Measurements from ENCODE around the gene SLC8A3.

The SLC8A3 gene

GRCh38 chr14:70148351-70148750, 40.4 kb downstream of the SLC8A3 start:
- Histone ChIP-seq H3K9me3 (no peaks in the 10 kb centered on the region), H3K4me3 (ENCODE audit: low read depth in 1 of 2, low read length in 1 of 2) (no peak overlapping the region), H3K36me3 (no peaks in the 10 kb centered on the region), H3K4me1 (ENCODE audit: control insufficient read depth in 1 of 2, insufficient read depth in 1 of 2, low read depth in 1 of 2, low read length in 1 of 2) (no peaks in the 10 kb centered on the region), H3K27ac (no peak overlapping the region), H3K27me3 (no peaks in the 10 kb centered on the region)
- TF ChIP-seq CTCF (IDR thresholded peaks at IDR 0.05) = no peak

- H3K27ac ChIP-seq = no peak overlapping the region
- H3K36me3 ChIP-seq = no peaks in the 10 kb centered on the region
- H3K27me3 ChIP-seq = no peaks in the 10 kb centered on the region
- H3K4me3 ChIP-seq (ENCODE audit: low read depth in 1 of 2, low read length in 1 of 2) = no peak overlapping the region
- H3K4me1 ChIP-seq (ENCODE audit: control insufficient read depth in 1 of 2, insufficient read depth in 1 of 2, low read depth in 1 of 2, low read length in 1 of 2) = no peaks in the 10 kb centered on the region
- H3K9me3 ChIP-seq = no peaks in the 10 kb centered on the region
- TF ChIP-seq CTCF (IDR thresholded peaks at IDR 0.05) = no peak
These were observed 44.7 kb downstream of the SLC8A3 start for GRCh38 chr14:70144046-70144445.

GRCh38 chr14:70143306-70143705, 45.4 kb downstream of the SLC8A3 start:
- TF ChIP-seq CTCF (IDR thresholded peaks at IDR 0.05) = no peak
- H3K4me3 ChIP-seq (ENCODE audit: low read depth in 1 of 2, low read length in 1 of 2) = no peak overlapping the region

DNA sequence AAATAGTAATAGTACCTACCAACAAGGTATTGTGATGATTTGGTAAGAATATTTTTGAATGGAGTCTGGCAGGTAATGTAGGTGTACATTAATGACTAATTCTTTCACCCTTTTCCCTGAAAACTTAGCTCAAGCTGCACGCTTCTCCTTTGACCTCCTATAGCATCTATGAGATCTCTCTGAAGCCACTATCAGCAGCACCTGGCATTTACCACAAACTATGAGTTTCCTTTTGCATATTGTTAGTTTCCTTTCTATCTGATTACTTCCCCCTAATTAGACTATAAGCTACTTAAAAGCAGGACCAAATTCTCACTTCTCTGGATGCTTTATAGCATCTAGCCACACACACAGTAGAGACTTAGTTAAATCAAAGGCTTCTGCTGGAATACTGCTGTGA, 48.1 kb downstream of the SLC8A3 start:
- no peaks in the 10 kb centered on the region for H3K36me3 ChIP-seq
- no peak for TF ChIP-seq CTCF (IDR thresholded peaks at IDR 0.05)
- H3K9me3 ChIP-seq = no peaks in the 10 kb centered on the region
- no peaks in the 10 kb centered on the region for H3K27me3 ChIP-seq
- H3K4me1 ChIP-seq (ENCODE audit: control insufficient read depth in 1 of 2, insufficient read depth in 1 of 2, low read depth in 1 of 2, low read length in 1 of 2) = no peaks in the 10 kb centered on the region
- no peak overlapping the region for H3K27ac ChIP-seq
- no peak overlapping the region for H3K4me3 ChIP-seq (ENCODE audit: low read depth in 1 of 2, low read length in 1 of 2)

More at GRCh38 chr14:70143306-70143705, 45.4 kb downstream of the SLC8A3 start:
- Histone ChIP-seq H3K4me1 (ENCODE audit: control insufficient read depth in 1 of 2, insufficient read depth in 1 of 2, low read depth in 1 of 2, low read length in 1 of 2) (no peaks in the 10 kb centered on the region), H3K27ac (no peak overlapping the region), H3K27me3 (no peaks in the 10 kb centered on the region), H3K9me3 (no peaks in the 10 kb centered on the region), H3K36me3 (no peaks in the 10 kb centered on the region)

GRCh38 chr14:70139384-70139783, 49.4 kb downstream of the SLC8A3 start:
- no peaks in the 10 kb centered on the region for H3K4me1 ChIP-seq (ENCODE audit: control insufficient read depth in 1 of 2, insufficient read depth in 1 of 2, low read depth in 1 of 2, low read length in 1 of 2)
- H3K4me3 ChIP-seq (ENCODE audit: low read depth in 1 of 2, low read length in 1 of 2) = no peak overlapping the region
- TF ChIP-seq CTCF (IDR thresholded peaks at IDR 0.05) = no peak
- H3K27me3 ChIP-seq = no peaks in the 10 kb centered on the region
- no peak overlapping the region for H3K27ac ChIP-seq
- H3K9me3 ChIP-seq = no peaks in the 10 kb centered on the region
- H3K36me3 ChIP-seq = no peaks in the 10 kb centered on the region

GRCh38 chr14:70137788-70138187, 51.0 kb downstream of the SLC8A3 start:
- H3K4me3 ChIP-seq (ENCODE audit: low read depth in 1 of 2, low read length in 1 of 2) = no peak overlapping the region
- H3K4me1 ChIP-seq (ENCODE audit: control insufficient read depth in 1 of 2, insufficient read depth in 1 of 2, low read depth in 1 of 2, low read length in 1 of 2) = no peaks in the 10 kb centered on the region
- H3K36me3 ChIP-seq = no peaks in the 10 kb centered on the region
- TF ChIP-seq CTCF (IDR thresholded peaks at IDR 0.05) = no peak
- no peaks in the 10 kb centered on the region for H3K27me3 ChIP-seq
- H3K27ac ChIP-seq = no peak overlapping the region
- no peaks in the 10 kb centered on the region for H3K9me3 ChIP-seq

Data from neutrophil (primary cell).